Measurements from ENCODE around the gene RPS6KA2. TPM values are rescaled to one million over a fixed set of nuclear protein-coding genes. Genes with fewer than 3 reads are reported as not detected.
"Not testable (repeated sequence)": the region's sequence is repeated elsewhere in the genome, so short reads cannot be mapped to it uniquely, and the experiment has no call there.

Gene RPS6KA2
- total and polyA plus RNA-seq, 4 experiments from 2014 or later: 1.1 to 10.6 (median 6.6) TPM

- H3K27ac ChIP-seq (ENCODE audit: low read depth, low read length): no peak overlapping the region
- Mint-ChIP-seq H3K36me3 (peaks cover 2 to 16% of the 10 kb centered on the region in 2 donors), H3K9me3 (no peaks in the 10 kb centered on the region), H3K27me3 (no peaks in the 10 kb centered on the region), H3K4me1 (peaks cover 3 to 7% (median 7%) of the 10 kb centered on the region in 4 donors), H3K27ac (no peak overlapping the region), H3K4me3 (no peak overlapping the region)
- no peak overlapping the region for H3K4me3 ChIP-seq (ENCODE audit: low read length in 2 of 2)
- no peak for DNase-seq
- H3K9me3 ChIP-seq (ENCODE audit: control insufficient read depth in 1 of 2, low read length in 2 of 2): no peaks in the 10 kb centered on the region
- peaks cover 5% of the 10 kb centered on the region for H3K4me1 ChIP-seq (ENCODE audit: insufficient read depth, low read length)
- CTCF ChIA-PET (ENCODE audit: partially characterized antibody): no interaction called here
- no peaks in the 10 kb centered on the region for H3K36me3 ChIP-seq (ENCODE audit: insufficient read depth, low read length)
- POLR2A ChIA-PET (ENCODE audit: partially characterized antibody): no interaction called here
- no peaks in the 10 kb centered on the region for H3K27me3 ChIP-seq (ENCODE audit: insufficient read depth, low read length)
- intact Hi-C loops (cut with micrococcal nuclease): no loop called here
These were observed 92.2 kb downstream of the RPS6KA2 start for GRCh38 chr6:166534658-166535406.

GRCh38 chr6:166533205-166533824, 93.7 kb downstream of the RPS6KA2 start:
- H3K4me1 ChIP-seq (ENCODE audit: insufficient read depth, low read length): no peaks in the 10 kb centered on the region
- H3K27me3 ChIP-seq (ENCODE audit: insufficient read depth, low read length): no peaks in the 10 kb centered on the region
- Mint-ChIP-seq H3K27me3 (no peaks in the 10 kb centered on the region), H3K27ac (no peak overlapping the region), H3K36me3 (peaks cover 2 to 19% of the 10 kb centered on the region in 2 donors), H3K4me3 (no peak overlapping the region), H3K4me1 (no peaks in the 10 kb centered on the region), H3K9me3 (no peaks in the 10 kb centered on the region)
- H3K4me3 ChIP-seq (ENCODE audit: low read length in 2 of 2): no peak overlapping the region
- H3K9me3 ChIP-seq (ENCODE audit: control insufficient read depth in 1 of 2, low read length in 2 of 2): no peaks in the 10 kb centered on the region
- ChIA-PET CTCF (ENCODE audit: partially characterized antibody) (no interaction called here), POLR2A (ENCODE audit: partially characterized antibody) (no interaction called here)
- no peak overlapping the region for H3K27ac ChIP-seq (ENCODE audit: low read depth, low read length)
- intact Hi-C loops (cut with micrococcal nuclease): no loop called here
- no peak for DNase-seq
- no peaks in the 10 kb centered on the region for H3K36me3 ChIP-seq (ENCODE audit: insufficient read depth, low read length)

- ChIA-PET CTCF (ENCODE audit: partially characterized antibody) (no interaction called here), POLR2A (ENCODE audit: partially characterized antibody) (no interaction called here)
- Mint-ChIP-seq H3K27me3 (peaks cover 0 to 2% of the 10 kb centered on the region in 2 donors), H3K36me3 (peaks cover 2 to 19% of the 10 kb centered on the region in 2 donors), H3K9me3 (no peaks in the 10 kb centered on the region), H3K4me3 (no peak overlapping the region), H3K4me1 (no peaks in the 10 kb centered on the region), H3K27ac (no peak overlapping the region)
- DNase-seq: no peak
- no peak overlapping the region for H3K4me3 ChIP-seq (ENCODE audit: low read length in 2 of 2)
- H3K27me3 ChIP-seq (ENCODE audit: insufficient read depth, low read length): no peaks in the 10 kb centered on the region
- intact Hi-C loops (cut with micrococcal nuclease): no loop called here
- no peaks in the 10 kb centered on the region for H3K36me3 ChIP-seq (ENCODE audit: insufficient read depth, low read length)
- no peak overlapping the region for H3K27ac ChIP-seq (ENCODE audit: low read depth, low read length)
- H3K9me3 ChIP-seq (ENCODE audit: control insufficient read depth in 1 of 2, low read length in 2 of 2): no peaks in the 10 kb centered on the region
- H3K4me1 ChIP-seq (ENCODE audit: insufficient read depth, low read length): no peaks in the 10 kb centered on the region
These were observed 94.7 kb downstream of the RPS6KA2 start for GRCh38 chr6:166532302-166532701.

- ChIA-PET CTCF (ENCODE audit: partially characterized antibody) (no interaction called here), POLR2A (ENCODE audit: partially characterized antibody) (no interaction called here)
- DNase-seq: no peak
- Mint-ChIP-seq H3K4me3 (no peak overlapping the region), H3K4me1 (no peaks in the 10 kb centered on the region), H3K9me3 (no peaks in the 10 kb centered on the region), H3K36me3 (peaks cover 2 to 22% of the 10 kb centered on the region in 2 donors), H3K27ac (no peak overlapping the region), H3K27me3 (peaks cover 0 to 2% of the 10 kb centered on the region in 2 donors)
- Histone ChIP-seq H3K27me3 (ENCODE audit: insufficient read depth, low read length) (no peaks in the 10 kb centered on the region), H3K9me3 (ENCODE audit: control insufficient read depth in 1 of 2, low read length in 2 of 2) (no peaks in the 10 kb centered on the region), H3K4me3 (ENCODE audit: low read length in 2 of 2) (no peak overlapping the region), H3K27ac (ENCODE audit: low read depth, low read length) (no peak overlapping the region), H3K4me1 (ENCODE audit: insufficient read depth, low read length) (no peaks in the 10 kb centered on the region), H3K36me3 (ENCODE audit: insufficient read depth, low read length) (no peaks in the 10 kb centered on the region)
- intact Hi-C loops (cut with micrococcal nuclease): no loop called here
These were observed 96.6 kb downstream of the RPS6KA2 start for GRCh38 chr6:166530211-166531095.

- Histone ChIP-seq H3K9me3 (ENCODE audit: control insufficient read depth in 1 of 2, low read length in 2 of 2) (no peaks in the 10 kb centered on the region), H3K36me3 (ENCODE audit: insufficient read depth, low read length) (no peaks in the 10 kb centered on the region), H3K4me1 (ENCODE audit: insufficient read depth, low read length) (no peaks in the 10 kb centered on the region), H3K27me3 (ENCODE audit: insufficient read depth, low read length) (no peaks in the 10 kb centered on the region), H3K4me3 (ENCODE audit: low read length in 2 of 2) (no peak overlapping the region), H3K27ac (ENCODE audit: low read depth, low read length) (no peak overlapping the region)
- ChIA-PET POLR2A (ENCODE audit: partially characterized antibody) (no interaction called here), CTCF (ENCODE audit: partially characterized antibody) (no interaction called here)
- Mint-ChIP-seq H3K27ac (no peak overlapping the region), H3K36me3 (peaks cover 2 to 16% of the 10 kb centered on the region in 2 donors), H3K4me1 (no peaks in the 10 kb centered on the region), H3K9me3 (no peaks in the 10 kb centered on the region), H3K4me3 (no peak overlapping the region), H3K27me3 (peaks cover 0 to 2% of the 10 kb centered on the region in 2 donors)
- intact Hi-C loops (cut with micrococcal nuclease): no loop called here
- DNase-seq: no peak
These were observed 97.5 kb downstream of the RPS6KA2 start for GRCh38 chr6:166529586-166529985.

- H3K4me3 ChIP-seq (ENCODE audit: low read length in 2 of 2); H3K36me3 ChIP-seq (ENCODE audit: insufficient read depth, low read length); H3K4me1 ChIP-seq (ENCODE audit: insufficient read depth, low read length); H3K27ac ChIP-seq (ENCODE audit: low read depth, low read length); H3K4me3 Mint-ChIP-seq; DNase-seq; CTCF ChIA-PET (ENCODE audit: partially characterized antibody); H3K9me3 Mint-ChIP-seq; intact Hi-C loops (cut with micrococcal nuclease); H3K27me3 Mint-ChIP-seq; H3K27ac Mint-ChIP-seq; H3K4me1 Mint-ChIP-seq; H3K9me3 ChIP-seq (ENCODE audit: control insufficient read depth in 1 of 2, low read length in 2 of 2); H3K27me3 ChIP-seq (ENCODE audit: insufficient read depth, low read length); POLR2A ChIA-PET (ENCODE audit: partially characterized antibody): not testable (repeated sequence)
- H3K36me3 Mint-ChIP-seq: peaks cover 2 to 15% of the 10 kb centered on the region in 2 donors
These were observed 98.0 kb downstream of the RPS6KA2 start for GRCh38 chr6:166529058-166529457.

- ChIA-PET CTCF (ENCODE audit: partially characterized antibody) (no interaction called here), POLR2A (ENCODE audit: partially characterized antibody) (no interaction called here)
- Histone ChIP-seq H3K27me3 (ENCODE audit: insufficient read depth, low read length) (no peaks in the 10 kb centered on the region), H3K4me1 (ENCODE audit: insufficient read depth, low read length) (no peaks in the 10 kb centered on the region), H3K4me3 (ENCODE audit: low read length in 2 of 2) (no peak overlapping the region), H3K27ac (ENCODE audit: low read depth, low read length) (no peak overlapping the region), H3K9me3 (ENCODE audit: control insufficient read depth in 1 of 2, low read length in 2 of 2) (no peaks in the 10 kb centered on the region), H3K36me3 (ENCODE audit: insufficient read depth, low read length) (no peaks in the 10 kb centered on the region)
- H3K4me1 Mint-ChIP-seq: no peaks in the 10 kb centered on the region
- DNase-seq: no peak
- peaks cover 2 to 15% of the 10 kb centered on the region in 2 donors for H3K36me3 Mint-ChIP-seq
- intact Hi-C loops (cut with micrococcal nuclease): no loop called here
- peaks cover 0 to 2% of the 10 kb centered on the region in 2 donors for H3K27me3 Mint-ChIP-seq
- no peak overlapping the region for H3K4me3 Mint-ChIP-seq
- H3K9me3 Mint-ChIP-seq: no peaks in the 10 kb centered on the region
- H3K27ac Mint-ChIP-seq: peak overlapping the region in 1 of 7 donors; percentile 3
These were observed 99.2 kb downstream of the RPS6KA2 start for GRCh38 chr6:166527849-166528248.

Measured in CD4-positive, alpha-beta memory T cell (primary cell).